RWPE2 (cell line): Measurements from ENCODE around the gene FAM168B.
A peak's percentile ranks its signal among the peaks of the same experiment; 100 is the strongest.

Experiments
- ATAC-seq: fragments of 200-7000 bp; cut with Tn5 transposase; 3 replicates; pipeline ENCODE4 v1.9.1; 2021; ENCODE audit warnings: low read depth
- DNase-seq: peaks from one replicate; pipeline ENCODE4 v3.0.0-alpha.2; 2020; ENCODE audit warnings: low spot score
- H3K27ac ChIP-seq: fragments of 450-650 bp; 2 replicates; pipeline ENCODE4 v1.5.1; 2017; ENCODE audit warnings: mild to moderate bottlenecking; ENCODE audit not compliant: poor library complexity, severe bottlenecking
- H3K27me3 ChIP-seq: fragments of 250-450 bp; sonication (Bioruptor Pico); 2 replicates; pipeline ENCODE4 v1.5.1; 2021; ENCODE audit warnings: mild to moderate bottlenecking, moderate library complexity; ENCODE audit not compliant: insufficient read depth, poor library complexity, severe bottlenecking
- H3K36me3 ChIP-seq: fragments of 250-450 bp; sonication (Bioruptor Pico); 2 replicates; pipeline ENCODE4 v1.5.1; 2020; ENCODE audit warnings: low read depth, mild to moderate bottlenecking, moderate library complexity
- H3K4me1 ChIP-seq: fragments of 250-450 bp; sonication (Bioruptor Pico); 2 replicates; pipeline ENCODE4 v1.5.1; 2021; ENCODE audit warnings: mild to moderate bottlenecking, moderate library complexity; ENCODE audit not compliant: insufficient read depth, poor library complexity, severe bottlenecking
- H3K4me3 ChIP-seq: fragments of 250-450 bp; sonication (Bioruptor Pico); 2 replicates; pipeline ENCODE4 v1.5.1; 2021; ENCODE audit warnings: mild to moderate bottlenecking, moderate library complexity; ENCODE audit not compliant: severe bottlenecking
- H3K9me3 ChIP-seq: fragments of 250-450 bp; sonication (Bioruptor Pico); 2 replicates; pipeline ENCODE4 v1.5.1; 2021; ENCODE audit warnings: mild to moderate bottlenecking, moderate library complexity; ENCODE audit not compliant: severe bottlenecking
- CTCF ChIP-seq: fragments of 450-650 bp; IDR thresholded peaks from one replicate; pipeline ENCODE4 v1.5.1; 2017; ENCODE audit warnings: mild to moderate bottlenecking, moderate library complexity; ENCODE audit not compliant: poor library complexity, severe bottlenecking

Gene FAM168B

GRCh38 chr2:131046918-131047652 is 46.2 kb downstream of the FAM168B start:
- TF ChIP-seq CTCF: no peak
- no peaks in the 10 kb centered on the region for H3K4me1 ChIP-seq
- H3K27me3 ChIP-seq: no peaks in the 10 kb centered on the region
- no peak for DNase-seq
- no peak for ATAC-seq
- H3K27ac ChIP-seq: no peak overlapping the region
- H3K36me3 ChIP-seq: peaks cover 46% of the 10 kb centered on the region
- no peaks in the 10 kb centered on the region for H3K9me3 ChIP-seq
- H3K4me3 ChIP-seq: no peak overlapping the region

- DNase-seq (no peak), ATAC-seq (0 out of 3 replicates have a peak, but pooled peaks have one; percentile 3)
- no peak for TF ChIP-seq CTCF
- H3K27me3 ChIP-seq: no peaks in the 10 kb centered on the region
- H3K4me1 ChIP-seq: no peaks in the 10 kb centered on the region
- no peak overlapping the region for H3K4me3 ChIP-seq
- no peaks in the 10 kb centered on the region for H3K9me3 ChIP-seq
- H3K27ac ChIP-seq: no peak overlapping the region
- H3K36me3 ChIP-seq: peaks cover 38% of the 10 kb centered on the region
Observed at GRCh38 chr2:131046028-131046917, 47.0 kb downstream of the FAM168B start.

- Histone ChIP-seq H3K4me3 (no peak overlapping the region), H3K27ac (no peak overlapping the region), H3K27me3 (no peaks in the 10 kb centered on the region), H3K4me1 (no peaks in the 10 kb centered on the region), H3K9me3 (no peaks in the 10 kb centered on the region), H3K36me3 (peaks cover 32% of the 10 kb centered on the region)
- DNase-seq: no peak
- TF ChIP-seq CTCF: no peak
- no peak for ATAC-seq
Observed at GRCh38 chr2:131045286-131046027, 47.8 kb downstream of the FAM168B start.

- no peak overlapping the region for H3K4me3 ChIP-seq
- TF ChIP-seq CTCF: no peak
- H3K9me3 ChIP-seq: no peaks in the 10 kb centered on the region
- no peaks in the 10 kb centered on the region for H3K27me3 ChIP-seq
- peaks cover 25% of the 10 kb centered on the region for H3K36me3 ChIP-seq
- ATAC-seq (no peak), DNase-seq (no peak)
- no peak overlapping the region for H3K27ac ChIP-seq
- no peaks in the 10 kb centered on the region for H3K4me1 ChIP-seq
Observed at GRCh38 chr2:131044757-131045150, 48.5 kb downstream of the FAM168B start.
